ENCODE measurements around the gene ARPC5L.
"Not testable (repeated sequence)": the region's sequence is repeated elsewhere in the genome, so short reads cannot be mapped to it uniquely, and the experiment has no call there.

The ARPC5L gene

DNA sequence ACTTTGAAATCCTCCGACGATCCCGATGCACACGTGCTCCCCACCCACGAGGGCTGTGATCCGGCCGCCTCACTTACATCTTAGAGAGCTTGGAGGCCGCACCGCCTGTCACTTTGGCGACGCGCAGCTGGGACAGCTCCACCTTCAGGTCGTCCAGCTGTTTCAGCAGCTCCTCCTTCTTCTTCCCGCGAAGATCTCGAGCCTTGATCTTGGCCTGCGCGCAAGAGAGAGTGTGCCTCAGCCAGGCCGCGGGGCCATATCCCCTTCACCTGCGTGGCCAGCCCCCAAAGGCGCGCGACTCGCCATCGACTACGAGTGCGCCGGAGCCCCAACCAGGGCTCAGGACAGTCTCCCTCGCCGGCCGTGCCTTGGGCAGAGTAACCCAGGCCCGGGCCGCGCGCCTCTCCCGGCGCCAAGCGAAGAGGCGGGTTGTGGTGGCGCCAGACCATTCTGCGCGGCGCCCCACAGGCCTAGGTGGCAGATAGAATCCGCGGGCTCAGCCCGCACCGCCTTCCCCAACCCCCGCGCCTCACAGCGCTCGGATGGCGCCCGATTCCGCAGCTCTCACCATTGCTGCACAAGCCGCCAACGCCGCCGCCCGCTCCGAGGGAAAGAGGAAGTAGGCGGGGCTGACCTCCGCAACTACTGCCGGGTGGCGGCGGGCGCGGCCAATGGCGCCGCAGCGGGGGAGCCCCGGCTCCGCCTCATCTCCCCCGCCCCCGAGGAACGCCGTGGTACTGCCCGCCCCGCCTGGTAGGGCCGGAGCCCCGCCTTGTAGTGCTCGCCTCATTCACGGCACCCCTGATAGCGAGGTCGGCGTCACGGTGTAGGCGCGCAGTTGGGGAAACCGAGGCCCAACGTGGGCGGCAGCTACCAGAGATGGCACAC, at the start of gene ARPC5L, which contains the start of gene RPL35:
Gene ARPC5L (plus strand): TSS at position 789 of the 888 bp plus-strand sequence. CDS start 7,161 bp downstream, outside the sequence.
Gene RPL35 (minus strand): TSS at position 616 of the 888 bp plus-strand sequence. CDS start 45 bp downstream, at position 571.
- DNase-seq: peak; percentile 98

DNA sequence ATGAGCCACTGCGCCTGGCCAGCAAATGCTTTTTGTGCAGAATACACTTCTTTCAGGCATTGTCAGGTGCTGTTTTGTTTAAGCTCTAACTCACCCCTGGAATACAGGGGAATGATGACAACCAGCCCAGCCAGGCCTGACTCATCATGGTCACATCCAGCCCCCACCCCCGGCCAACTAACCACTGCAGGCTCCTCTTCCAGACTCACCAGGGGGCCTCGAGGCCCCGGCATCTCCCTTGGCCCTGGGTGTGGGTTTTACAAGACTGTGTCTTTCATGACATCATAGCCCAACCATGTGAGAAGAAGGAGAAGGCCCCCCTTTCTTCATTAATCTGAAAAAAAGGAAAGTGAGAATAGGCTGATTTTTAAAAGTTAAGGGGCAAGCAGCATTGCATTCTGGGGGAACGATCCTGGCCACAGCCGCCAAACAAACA, 49.5 kb upstream of the ARPC5L start:
- DNase-seq: peak; percentile 39

DNA sequence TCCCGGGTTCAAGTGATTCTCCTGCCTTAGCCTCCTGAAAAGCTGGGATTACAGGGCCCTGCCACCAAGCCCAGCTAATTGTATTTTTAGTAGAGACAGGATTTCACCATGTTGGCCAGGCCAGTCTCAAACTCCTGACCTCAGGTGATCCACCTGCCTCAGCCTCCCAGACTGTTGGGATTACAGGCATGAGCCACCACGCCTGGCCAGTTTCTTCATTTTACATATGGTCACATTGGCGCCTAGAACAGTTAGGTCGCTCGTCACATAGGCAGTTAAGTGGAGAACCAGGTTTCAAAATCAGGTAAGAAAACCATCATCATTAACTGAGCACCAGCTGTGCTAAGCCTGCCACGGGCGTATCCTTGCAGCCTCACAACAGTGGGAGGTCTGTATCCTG, 48.9 kb upstream of the ARPC5L start:
- no peak for DNase-seq

DNA sequence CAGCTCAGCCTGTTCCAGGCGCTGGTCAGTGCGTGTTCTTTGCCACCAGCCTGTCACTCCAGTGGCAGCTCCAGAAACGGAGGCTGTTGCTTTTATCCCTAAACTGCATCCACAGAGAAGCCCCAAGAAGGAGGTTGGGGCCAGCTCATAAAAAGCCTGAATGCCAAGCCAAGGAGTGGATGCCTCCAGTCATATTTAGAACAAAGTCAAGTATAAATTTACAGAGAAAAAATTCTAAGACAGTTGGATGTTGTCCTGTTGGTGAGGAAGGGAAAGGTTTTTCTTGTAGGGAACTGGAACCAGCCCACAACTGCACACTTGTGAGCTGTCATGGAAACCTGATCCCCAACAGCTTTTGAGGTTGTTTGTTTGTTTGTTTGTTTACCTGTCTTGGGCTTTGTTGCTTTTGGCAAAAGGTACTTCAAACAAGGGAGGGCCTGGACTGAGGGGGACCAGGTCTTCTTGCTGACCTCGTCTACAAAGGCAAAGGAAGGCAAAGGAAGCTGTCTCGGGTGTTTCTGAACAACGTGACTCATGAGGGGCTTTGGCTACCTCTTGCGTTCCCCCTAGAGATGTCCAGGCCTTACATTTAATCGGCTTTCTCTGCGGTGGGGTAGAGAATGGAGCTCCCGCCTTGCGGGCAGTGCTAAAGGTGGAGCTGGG, 48.3 kb upstream of the ARPC5L start:
- no peak for DNase-seq

DNA sequence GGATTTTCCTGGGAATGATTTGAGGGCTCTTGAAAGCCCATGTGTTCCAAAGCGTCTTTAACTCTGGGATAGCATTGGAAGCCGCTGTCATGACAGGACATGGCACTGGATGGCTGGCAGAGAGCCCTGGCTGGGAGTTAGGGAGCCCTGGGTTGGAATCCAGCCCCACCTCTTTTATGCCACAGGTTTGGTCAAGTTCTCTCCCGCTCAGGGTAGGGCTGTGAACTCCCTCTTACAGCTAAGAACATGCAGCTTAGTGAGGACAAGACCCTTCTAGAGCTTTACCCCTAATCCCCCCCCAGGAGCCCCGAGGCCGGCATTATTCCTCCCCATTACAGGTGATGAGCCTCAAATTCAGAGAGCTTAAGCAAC, 47.8 kb upstream of the ARPC5L start:
- DNase-seq: no peak

DNA sequence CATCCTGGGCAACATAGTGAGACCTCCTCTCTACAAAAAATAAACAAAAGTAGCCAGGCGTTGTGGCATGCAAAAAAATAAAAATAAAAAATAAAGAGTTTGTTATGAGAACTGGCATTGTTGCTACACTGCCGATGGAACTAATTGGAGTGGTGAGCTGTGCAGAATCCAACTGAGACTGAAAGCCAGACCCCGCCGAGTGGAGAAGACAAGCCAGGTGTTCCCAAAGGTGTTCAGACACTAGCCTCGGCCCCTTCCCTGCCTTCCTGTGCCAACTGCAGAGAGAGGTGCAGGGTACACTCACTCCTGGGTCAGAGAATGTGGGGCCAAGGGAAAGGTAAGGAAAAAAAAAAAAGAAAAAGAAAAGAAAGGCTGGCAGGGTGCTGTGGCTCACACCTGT, 46.3 kb upstream of the ARPC5L start:
- DNase-seq: no peak

DNA sequence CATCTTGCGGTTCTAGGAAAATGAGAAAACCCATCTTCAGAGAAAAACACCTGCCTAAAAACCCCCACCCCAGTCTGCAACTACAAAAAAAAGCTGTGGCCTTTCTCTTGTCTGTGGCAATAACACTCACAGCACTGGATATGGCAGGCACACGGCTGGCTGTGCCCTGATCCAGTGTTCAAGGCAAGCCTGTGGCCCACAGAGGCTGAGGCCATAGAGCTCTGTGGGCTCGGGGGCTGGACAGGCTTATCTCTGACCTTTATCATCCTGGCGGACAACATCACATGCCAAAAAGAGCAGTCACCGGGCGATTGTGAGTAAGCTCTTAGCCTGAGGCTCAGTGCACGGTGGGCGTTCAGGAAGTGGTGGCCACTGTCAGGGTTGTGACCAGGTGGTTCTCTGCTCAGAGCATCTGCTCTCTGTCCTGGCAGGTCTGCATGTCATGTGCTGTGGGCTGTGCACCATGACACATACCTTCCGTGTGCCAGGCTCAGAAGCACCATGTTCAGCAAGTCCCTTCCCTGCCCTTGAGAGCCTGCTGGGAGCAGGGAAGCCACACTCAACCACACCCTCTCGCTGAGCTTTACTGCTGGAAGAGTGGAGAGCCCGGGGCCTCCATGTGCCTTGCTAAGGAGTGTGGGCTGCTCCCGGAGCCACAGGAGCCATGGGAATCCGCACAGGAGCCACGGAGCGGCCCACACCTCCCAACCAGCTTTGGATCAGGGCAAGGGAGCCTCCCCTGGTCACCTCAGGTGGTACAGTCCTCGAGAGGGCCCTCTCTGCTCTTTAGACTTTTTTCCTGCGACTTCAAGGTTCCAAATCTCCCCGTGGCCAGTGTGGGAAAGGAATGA, 43.3 kb upstream of the ARPC5L start:
- DNase-seq: peak; percentile 13

DNA sequence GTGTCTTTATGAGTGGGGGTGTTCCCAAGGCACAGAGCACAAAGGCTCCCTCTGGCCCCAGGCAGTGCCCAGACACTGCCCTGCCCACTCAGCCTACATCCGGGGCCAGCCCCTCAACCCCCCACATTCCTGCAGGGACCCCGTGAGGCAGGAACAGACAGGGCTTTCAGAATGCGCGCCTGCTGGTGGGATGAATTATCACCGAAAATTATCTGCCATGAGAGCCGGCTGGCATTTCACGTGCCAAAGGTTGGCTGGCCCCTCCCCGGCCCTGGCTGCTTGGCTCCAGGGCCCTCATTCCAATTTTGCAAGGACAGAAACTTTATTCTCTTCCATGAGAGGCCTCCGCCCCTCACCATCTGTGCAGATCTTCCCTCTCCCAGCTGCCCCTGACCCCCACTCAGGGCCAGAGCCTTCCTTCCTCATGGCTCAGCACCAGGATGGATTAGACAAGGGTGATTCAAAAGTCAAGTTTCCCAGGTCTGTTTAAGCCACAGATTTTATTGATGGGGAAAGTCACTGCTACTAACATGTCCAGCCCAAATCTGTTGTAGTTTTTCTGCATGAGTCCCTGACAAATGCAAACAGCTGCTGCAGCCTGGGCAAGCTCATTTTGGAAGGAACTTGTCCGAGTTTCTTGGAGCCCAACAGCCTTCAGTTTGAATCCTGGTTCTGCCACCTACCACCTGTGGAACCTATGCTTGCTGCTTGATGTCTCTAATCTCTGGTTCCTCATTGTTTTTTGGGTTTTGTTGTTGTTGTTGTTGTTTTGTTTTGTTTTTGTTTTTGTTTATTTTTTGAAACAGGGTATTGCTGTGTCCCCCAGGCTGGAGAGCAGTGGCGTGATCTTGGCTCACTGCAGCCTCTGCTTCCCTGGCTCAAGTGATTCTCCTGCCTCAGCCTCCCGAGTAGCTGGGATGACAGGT, 41.0 kb upstream of the ARPC5L start:
- DNase-seq: no peak

DNA sequence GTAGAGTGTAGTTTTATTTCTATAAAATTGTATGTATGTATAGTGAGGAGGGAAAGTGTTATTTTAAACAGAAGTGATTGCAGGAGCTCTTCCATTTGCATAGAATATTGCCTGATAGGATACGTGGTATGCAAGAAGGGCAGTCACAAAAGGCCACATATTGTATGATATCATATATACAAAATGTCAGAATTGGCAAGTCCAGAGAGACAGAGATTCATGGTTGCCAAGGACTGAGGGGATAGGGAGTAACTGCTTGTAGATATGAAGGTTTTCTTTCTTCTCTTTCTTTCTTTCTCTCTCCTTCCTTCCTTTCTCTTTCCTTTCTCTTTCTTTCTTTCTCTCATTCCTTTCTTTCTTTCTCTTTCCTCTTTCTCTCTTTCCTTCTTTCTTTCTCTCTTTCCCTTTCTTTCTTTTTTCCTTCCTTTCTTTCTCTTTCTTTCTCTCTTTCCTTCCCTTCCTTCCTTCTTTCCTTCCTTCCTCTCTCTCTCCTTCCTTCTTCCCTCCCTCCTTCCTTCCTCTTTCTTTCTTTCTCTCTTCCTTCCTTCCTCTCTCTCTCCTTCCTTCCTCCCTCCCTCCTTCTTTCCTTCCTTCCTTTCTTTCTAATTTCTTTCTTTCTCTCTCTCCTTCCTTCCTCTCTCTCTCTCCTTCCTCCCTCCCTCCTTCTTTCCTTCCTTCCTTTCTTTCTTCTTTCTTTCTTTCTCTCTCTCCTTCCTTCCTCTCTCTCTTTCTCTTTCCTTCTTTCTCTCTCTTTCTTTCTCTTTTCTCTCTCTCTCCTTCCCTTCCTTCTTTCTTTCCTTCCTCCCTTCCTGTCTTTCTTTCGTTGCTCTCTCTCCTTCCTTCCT, 33.2 kb upstream of the ARPC5L start:
- DNase-seq: no peak

DNA sequence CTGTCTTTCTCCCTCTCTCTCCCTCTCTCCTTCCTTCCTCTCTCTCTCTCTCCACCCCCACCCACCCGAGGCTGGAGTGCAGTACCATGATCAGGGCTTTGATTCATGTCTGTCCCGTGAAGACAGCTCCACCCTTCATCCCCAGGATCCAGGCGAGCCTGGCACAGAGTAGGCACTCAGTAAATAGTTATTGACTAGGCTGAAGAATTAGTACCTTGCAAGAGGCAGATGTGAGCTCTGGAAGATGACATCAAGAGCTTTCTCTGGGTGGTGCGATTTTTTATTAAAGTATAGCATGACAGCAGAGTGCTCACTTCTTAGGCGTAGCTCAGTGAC, 32.6 kb upstream of the ARPC5L start:
- no peak for DNase-seq

DNA sequence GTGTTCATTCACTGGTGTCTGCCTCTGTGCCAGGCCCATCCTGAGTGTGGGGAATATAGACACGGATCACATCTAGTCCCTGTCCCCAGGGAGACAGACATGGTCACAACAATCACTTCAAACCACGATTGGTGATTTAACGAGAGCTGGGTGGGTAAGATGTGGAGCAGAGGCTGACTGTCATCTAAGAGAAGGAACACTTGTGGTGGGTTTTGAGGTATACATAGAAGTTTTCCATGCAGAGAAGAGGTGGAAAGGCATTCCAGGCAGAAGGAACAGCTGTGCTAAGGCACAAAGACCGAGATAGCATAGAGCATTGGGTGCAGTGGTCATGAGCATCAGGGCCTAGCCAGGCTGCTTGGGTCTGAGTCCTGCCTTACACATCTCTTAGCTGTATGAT, 31.3 kb upstream of the ARPC5L start:
- DNase-seq: no peak

DNA sequence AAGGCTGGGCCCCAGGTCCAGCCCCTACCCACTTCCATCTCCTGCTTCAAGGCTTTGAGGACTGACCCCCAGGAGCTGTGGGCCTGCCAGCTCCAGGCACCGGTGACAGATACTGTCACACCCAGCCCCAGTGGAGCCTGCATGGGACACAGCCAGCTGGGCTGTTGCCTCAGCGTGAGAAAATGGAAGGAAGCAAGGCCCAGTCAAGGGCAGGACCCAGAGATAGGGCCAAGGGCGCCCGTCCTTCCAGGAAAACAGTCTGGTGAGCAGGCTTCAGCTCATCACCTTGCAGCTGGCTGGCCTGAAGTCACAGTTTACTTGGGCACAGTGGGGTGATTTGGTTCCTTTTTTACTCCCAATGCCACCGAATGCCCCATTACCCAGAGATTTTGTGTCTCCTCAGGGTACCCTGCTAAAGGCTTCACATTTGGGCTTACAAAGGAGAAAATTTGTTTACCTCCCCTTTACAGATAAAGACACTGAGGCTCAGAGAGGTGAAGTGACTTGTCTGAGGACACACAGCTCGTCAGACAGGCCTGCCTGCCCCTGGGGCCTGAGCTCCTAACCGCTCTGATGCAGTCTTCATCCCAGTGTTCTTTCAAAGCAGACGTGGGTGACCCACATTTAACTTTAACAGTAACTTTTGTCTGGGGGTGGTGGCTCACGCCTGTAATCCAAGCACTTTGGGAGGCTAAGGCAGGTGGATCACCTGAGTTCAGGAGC, 30.1 kb upstream of the ARPC5L start:
- no peak for DNase-seq

DNA sequence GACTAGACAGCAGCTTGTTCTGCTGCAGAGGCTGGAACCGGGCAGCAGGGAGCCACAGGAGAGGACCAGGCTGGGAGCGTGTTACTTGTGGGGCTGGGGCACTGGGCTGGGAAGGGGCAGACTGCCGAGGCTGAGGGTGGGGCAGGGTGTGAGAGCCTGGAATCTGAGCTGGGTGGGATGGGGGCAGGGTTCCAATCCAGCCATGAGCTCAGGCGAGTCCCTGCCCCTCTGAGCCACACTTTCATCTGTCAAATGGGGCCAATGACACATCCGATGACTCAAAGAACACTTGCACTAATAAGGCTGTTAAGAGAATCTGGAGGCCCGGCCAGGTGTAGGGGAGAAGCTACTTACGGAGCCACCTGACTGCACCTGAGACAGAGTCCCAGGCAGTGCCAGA, 27.3 kb upstream of the ARPC5L start:
- DNase-seq: no peak

DNA sequence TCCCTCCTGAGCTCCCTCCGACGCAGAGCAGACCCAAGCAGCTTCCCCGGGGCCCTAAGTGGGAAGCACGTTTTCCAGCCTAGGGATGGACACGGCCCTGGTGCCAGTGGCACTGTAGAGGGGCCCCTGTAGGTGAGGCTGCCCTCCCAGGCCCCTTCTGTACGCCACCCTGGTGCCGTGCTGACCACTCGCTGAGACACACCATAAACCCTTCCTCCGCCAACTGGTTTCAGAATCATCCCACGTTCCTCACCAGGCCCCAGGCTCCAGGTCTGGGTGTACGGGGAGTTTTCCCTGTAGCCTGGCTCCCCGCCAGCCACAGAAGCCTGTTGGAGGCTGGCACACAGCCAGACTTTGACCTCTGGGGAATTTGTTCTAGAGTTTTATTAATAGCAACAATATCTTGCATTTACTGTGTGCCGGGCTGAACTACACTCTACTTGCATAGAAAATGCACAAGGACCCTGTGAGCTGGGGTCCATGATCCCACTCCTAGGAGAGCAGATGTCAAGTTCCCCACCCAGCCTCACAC, 26.8 kb upstream of the ARPC5L start:
- no peak for DNase-seq

DNA sequence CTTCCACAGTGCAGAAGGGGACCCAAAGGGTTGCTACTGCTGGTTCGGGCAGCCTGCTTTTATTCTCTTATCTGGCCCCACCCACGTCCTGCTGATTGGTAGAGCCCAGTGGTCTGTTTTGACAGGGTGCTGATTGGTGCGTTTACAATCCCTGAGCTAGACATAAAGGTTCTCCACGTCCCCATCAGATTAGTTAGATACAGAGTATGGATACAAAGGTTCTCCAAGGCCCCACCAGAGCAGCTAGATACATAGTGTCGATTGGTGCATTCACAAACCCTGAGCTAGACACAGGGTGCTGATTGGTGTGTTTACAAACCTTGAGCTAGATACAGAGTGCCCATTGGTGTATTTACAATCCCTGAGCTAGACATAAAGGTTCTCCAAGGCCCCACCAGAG, 23.8 kb upstream of the ARPC5L start:
- DNase-seq: not testable (repeated sequence)

DNA sequence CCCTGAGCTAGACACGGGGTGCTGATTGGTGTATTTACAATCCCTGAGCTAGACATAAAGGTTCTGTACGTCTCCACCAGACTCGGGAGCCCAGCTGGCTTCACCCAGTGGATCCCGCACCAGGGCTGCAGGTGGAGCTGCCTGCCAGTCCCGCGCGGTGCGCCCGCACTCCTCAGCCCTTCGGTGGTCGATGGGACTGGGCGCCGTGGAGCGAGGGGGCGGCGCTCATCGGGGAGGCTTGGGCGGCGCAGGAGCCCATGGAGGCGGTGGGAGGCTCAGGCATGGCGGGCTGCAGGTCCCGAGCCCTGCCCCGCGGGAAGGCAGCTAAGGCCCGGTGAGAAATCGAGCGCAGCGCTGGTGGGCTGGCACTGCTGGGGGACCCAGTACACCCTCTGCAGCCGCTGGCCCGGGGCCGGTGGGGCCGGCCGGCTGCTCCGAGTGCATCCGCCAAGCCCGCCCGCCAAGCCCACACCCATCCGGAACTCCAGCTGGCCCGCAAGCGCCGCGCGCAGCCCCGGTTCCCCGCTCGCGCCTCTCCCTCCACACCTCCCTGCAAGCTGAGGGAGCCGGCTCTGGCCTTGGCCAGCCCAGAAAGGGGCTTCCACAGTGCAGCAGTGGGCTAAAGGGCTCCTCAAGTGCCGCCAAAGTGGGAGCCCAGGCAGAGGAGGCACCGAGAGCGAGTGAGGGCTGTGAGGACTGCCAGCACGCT, 23.2 kb upstream of the ARPC5L start:
- DNase-seq: not testable (repeated sequence)

DNA sequence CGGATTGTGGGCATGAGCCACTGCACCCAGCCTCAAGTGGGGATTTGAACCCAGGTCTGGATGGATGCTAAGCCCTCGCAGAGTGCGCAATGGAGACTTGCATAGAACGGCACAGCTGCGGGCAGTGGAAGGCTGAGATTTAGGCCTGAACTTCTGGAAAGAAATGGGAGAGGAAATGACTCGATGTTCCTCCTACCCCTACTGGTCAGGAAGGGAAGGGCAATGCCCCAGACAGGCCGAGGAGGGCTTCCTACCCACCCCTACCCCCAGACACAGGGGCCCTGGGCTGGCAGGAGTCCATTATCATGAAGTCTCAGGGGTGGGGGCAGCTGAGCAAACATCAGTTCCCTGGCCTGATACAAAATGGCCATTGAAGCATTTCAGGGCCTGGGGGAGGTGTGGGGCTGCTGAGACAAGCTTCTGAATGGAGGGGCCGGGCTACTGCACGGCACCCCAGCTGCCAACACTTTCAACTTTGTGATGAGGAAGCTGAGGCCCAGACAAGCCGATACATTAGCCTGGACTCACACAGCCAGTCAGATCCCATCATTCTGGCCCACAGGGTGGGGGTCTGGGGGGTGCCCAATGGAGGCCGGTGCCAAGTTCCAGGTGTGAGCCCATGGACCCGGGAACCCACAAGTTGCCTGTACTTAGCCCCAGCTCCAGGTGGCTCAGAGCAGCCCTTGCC, 22.2 kb upstream of the ARPC5L start:
- peak; percentile 35 for DNase-seq

DNA sequence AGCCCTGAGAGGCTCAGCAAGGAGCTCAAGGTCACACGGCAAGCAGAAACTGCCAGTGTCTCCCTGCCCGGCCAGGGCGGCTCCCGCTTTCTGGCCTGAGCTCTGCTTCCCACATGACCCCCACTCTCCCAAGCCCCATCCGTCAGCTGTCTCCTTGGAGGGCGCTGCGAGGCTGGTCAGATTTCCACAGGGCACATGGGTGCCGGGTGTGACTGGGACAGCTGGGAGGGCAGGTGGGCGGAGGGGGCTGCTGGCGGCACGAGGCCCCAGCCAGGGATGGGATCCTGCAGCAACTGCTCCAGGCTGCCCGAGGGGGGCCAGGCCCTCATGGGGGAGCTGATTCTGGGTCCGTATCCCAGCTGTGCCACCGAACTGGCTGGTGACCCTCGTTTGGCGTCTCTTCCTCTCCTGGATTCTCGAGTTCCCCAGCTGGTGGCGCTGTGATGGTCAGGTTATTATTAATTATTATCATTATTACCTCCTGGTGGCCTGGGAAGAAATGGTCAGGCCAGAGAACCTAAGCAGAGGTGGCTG, 21.6 kb upstream of the ARPC5L start:
- no peak for DNase-seq
